Esophagus muscularis mucosa (tissue), 4 donors: ENCODE results near the gene ETV6. TPM values are rescaled to one million over a fixed set of nuclear protein-coding genes. Genes with fewer than 3 reads are reported as not detected.

Experiments
- DNase-seq: peaks from one replicate; pipeline ENCODE4 v3.0.0-alpha.2; 2017; ENCODE audit errors: extremely low spot score
- H3K27ac ChIP-seq, 4 donors: fragments of 200-600 bp; sonication (generic); replicated peaks in 1 of 4; 1 replicate in 3 of 4; 2 replicates in 1 of 4; pipeline ENCODE4 v1.5.1; 2016 to 2019; ENCODE audit warnings: mild to moderate bottlenecking in 1 of 4
- H3K27me3 ChIP-seq, 4 donors: fragments of 200-600 bp; sonication (generic); one replicate each; pipeline versions ENCODE4 v1.5.1 to v1.6.0; 2016 to 2019
- H3K36me3 ChIP-seq, 4 donors: fragments of 200-600 bp; sonication (generic); one replicate each; pipeline ENCODE4 v1.5.1; 2016 to 2019
- H3K4me1 ChIP-seq, 4 donors: fragments of 200-600 bp; sonication (generic); one replicate each; pipeline ENCODE4 v1.5.1; 2016 to 2019
- H3K4me3 ChIP-seq, 4 donors: fragments of 200-600 bp; sonication (generic); 1 replicate in 2 of 4; 2 replicates in 2 of 4; pipeline ENCODE4 v1.5.1; 2016 to 2019; ENCODE audit warnings: mild to moderate bottlenecking in 4 of 4, moderate library complexity in 1 of 4
- H3K9me3 ChIP-seq, 4 donors: fragments of 200-600 bp; sonication (generic); 1 replicate in 3 of 4; 2 replicates in 1 of 4; pipeline ENCODE4 v1.5.1; 2016 to 2019
- EP300 ChIP-seq: sonication (generic); formaldehyde crosslinking; IDR thresholded peaks from one replicate; pipeline ENCODE4 v1.6.1; 2017; ENCODE audit warnings: antibody characterized with exemption
- POLR2A ChIP-seq: fragments of 450-650 bp; IDR thresholded peaks from one replicate; pipeline ENCODE4 v1.6.1; 2017; ENCODE audit warnings: antibody characterized with exemption, moderate library complexity, mild to moderate bottlenecking, low read depth
- POLR2AphosphoS5 ChIP-seq, 2 donors: sonication (generic); formaldehyde crosslinking; IDR thresholded peaks; one replicate each; pipeline ENCODE4 v1.6.1; 2017; ENCODE audit warnings: antibody characterized with exemption in 2 of 2
- WGBS: methylation state at CpG from one replicate; pipeline ENCODE4 v1.1.5; 2018; 5-methylcytosine and 5-hydroxymethylcytosine counted together
- intact Hi-C: fragments of 100-400 bp; cut with DNase I; formaldehyde crosslinking; loops from one replicate; pipeline ENCODE4 v1.15.1; 2023
- total RNA-seq, 4 donors: library from RNA; depleted of rRNA; stranded (reverse); fragments of >200 nt; gene quantifications; one replicate each; pipeline versions ENCODE4 v1.1.0 to v1.2.1, GENCODE V29; 2016
- TF ChIP-seq, protein P1 (sequence below), 3 experiments: fragments of 200-600 bp in 2 of 3; fragments of 450-650 bp in 1 of 3; sonication (generic) in 2 of 3; IDR thresholded peaks; one replicate each; pipeline ENCODE4 v1.5.1; 2017 to 2019; ENCODE audit warnings: antibody characterized with exemption in 3 of 3, mild to moderate bottlenecking in 2 of 3, moderate library complexity in 1 of 3

The ETV6 gene
- total RNA-seq, 4 donors from 2014 or later, result 22.4 to 29.6 (median 25.3) TPM

DNA sequence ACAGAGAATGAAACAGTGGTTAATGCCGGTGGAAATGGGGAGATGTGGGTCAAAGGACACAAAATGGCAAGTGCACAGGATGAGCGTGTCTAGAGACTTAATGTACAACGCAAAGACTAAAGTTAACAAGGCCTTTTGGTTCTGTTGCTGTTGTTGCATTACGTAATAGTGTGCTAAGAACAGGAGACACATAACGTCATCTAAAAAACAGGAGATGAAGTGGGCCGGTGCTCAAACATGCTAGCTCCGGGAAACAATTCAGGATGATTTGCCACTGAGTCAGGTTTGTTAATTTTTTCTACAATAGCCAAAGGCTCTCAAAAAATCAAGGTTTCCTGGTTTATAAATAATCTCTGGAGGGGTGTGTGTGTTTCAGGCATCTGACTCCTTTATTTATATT is 55.5 kb downstream of the ETV6 start:
- Histone ChIP-seq H3K27me3 (no peaks in the 10 kb centered on the region), H3K4me3 (no peak overlapping the region), H3K4me1 (peaks cover 60 to 88% (median 78%) of the 10 kb centered on the region in 4 donors), H3K27ac (peak overlapping the region; percentile 68 to 84 (median 82)), H3K36me3 (no peaks in the 10 kb centered on the region), H3K9me3 (no peaks in the 10 kb centered on the region)
- no peak for DNase-seq
- intact Hi-C loops, result no loop called here
- WGBS, result 44% methylated on average over 7 of the region's 7 CpGs
- TF ChIP-seq POLR2AphosphoS5 (IDR thresholded peaks at IDR 0.05) (peak; percentile 57 to 72), POLR2A (no peak), EP300 (peak; percentile 4)
- TF ChIP-seq, protein P1, sequence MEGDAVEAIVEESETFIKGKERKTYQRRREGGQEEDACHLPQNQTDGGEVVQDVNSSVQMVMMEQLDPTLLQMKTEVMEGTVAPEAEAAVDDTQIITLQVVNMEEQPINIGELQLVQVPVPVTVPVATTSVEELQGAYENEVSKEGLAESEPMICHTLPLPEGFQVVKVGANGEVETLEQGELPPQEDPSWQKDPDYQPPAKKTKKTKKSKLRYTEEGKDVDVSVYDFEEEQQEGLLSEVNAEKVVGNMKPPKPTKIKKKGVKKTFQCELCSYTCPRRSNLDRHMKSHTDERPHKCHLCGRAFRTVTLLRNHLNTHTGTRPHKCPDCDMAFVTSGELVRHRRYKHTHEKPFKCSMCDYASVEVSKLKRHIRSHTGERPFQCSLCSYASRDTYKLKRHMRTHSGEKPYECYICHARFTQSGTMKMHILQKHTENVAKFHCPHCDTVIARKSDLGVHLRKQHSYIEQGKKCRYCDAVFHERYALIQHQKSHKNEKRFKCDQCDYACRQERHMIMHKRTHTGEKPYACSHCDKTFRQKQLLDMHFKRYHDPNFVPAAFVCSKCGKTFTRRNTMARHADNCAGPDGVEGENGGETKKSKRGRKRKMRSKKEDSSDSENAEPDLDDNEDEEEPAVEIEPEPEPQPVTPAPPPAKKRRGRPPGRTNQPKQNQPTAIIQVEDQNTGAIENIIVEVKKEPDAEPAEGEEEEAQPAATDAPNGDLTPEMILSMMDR (IDR thresholded peaks at IDR 0.05), result no peak

DNA sequence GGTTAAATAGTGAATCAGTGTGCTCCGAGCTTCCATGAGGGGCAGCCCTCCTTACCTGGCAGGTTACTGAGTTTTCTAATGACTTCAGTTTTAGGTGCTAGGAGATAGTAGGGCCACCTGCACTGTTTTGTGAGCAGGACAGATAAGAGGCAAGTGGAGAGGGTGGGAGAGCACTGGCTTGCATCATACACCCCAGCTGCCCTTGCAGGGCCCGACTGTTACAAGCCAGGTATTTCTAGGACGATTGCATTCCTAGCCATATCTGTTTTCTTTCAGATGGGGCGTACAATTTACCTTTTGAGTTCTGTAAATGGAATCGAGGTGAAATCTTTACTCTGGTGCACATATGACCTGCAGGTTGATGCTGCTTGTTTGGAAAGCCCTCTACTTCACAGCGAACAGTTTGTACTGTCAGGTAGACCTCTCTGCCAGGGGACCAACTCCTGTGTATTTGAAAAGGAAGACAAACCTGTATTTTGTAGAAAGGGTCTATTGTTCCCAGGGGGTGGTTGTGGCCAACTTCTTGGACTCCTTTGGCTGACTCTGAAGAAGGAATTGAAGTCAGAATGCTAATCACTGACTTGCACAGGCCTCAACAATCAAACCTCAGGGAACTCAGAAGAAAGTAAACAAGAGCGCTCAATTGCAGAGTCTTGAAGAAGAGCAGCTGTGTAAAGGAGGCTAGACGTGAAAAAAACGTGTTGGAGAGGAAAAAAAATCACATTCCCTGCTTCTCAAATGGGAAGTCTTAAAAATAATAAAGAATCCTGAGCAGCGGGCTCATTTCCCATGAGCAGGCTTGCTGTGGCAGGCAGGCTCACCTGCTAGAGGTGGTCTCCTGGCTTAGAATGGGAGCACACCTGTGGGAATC is 57.3 kb downstream of the ETV6 start:
- Histone ChIP-seq H3K27me3 (no peaks in the 10 kb centered on the region), H3K27ac (peak overlapping the region; percentile 68 to 84 (median 82)), H3K4me3 (no peak overlapping the region), H3K4me1 (peaks cover 69 to 88% (median 79%) of the 10 kb centered on the region in 4 donors), H3K36me3 (no peaks in the 10 kb centered on the region), H3K9me3 (no peaks in the 10 kb centered on the region)
- TF ChIP-seq EP300, result no peak
- peak in 1 of 2 donors; percentile 3 for TF ChIP-seq POLR2AphosphoS5 (IDR thresholded peaks at IDR 0.05)
- 39% methylated on average over 10 of the region's 10 CpGs for WGBS
- no peak for DNase-seq
- intact Hi-C loops, result no loop called here

DNA sequence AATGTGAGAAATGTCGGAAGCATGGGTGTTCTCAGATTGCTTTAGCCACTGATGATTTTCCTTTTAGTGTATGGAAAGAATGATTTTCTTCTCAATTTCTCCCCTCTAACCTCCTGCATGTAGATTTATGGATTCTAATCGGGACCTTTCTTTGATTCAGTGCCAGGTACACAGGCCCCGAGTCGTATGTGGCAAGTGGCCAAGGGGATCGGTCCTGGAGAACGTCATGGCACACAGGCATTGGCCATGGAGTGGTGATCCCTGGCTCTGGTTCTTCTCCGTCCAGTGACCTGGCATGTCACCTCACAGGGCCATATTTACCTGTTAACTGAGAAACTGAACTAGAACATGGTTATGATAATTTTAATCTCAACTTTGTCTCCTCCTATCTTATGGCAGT is 58.1 kb downstream of the ETV6 start:
- Histone ChIP-seq H3K9me3 (no peaks in the 10 kb centered on the region), H3K4me3 (peak overlapping the region in 1 of 4 donors; percentile 2), H3K4me1 (peaks cover 71 to 86% (median 81%) of the 10 kb centered on the region in 4 donors), H3K36me3 (no peaks in the 10 kb centered on the region), H3K27me3 (no peaks in the 10 kb centered on the region), H3K27ac (peak overlapping the region; percentile 68 to 84 (median 82))
- 34% methylated on average over 7 of the region's 7 CpGs for WGBS
- intact Hi-C loops, result no loop called here
- no peak for DNase-seq
- no peak for TF ChIP-seq EP300
- TF ChIP-seq POLR2AphosphoS5 (IDR thresholded peaks at IDR 0.05), result peak; percentile 20 to 46

DNA sequence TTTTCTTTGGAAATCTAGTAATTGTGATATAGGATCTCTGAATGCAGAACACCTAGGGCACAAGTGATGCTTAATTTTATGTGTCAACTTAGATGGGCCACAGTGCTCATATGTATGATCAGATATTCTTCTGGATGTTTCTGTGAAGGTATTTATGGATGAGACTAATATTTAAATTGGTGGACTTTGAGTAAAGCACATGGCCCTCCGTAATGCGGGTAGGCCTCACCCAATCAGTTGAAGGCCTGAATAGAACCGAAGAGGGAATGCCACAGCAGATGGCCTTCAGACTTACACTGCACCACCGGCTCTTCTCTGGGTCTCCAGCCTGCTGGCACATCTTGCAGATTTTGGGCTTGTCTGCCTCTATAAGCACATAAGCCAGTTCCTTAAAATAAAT is 60.0 kb downstream of the ETV6 start:
- DNase-seq, result no peak
- TF ChIP-seq POLR2A (no peak), EP300 (no peak), POLR2AphosphoS5 (IDR thresholded peaks at IDR 0.05) (no peak)
- TF ChIP-seq, protein P1 (IDR thresholded peaks at IDR 0.05), result no peak
- no peaks in the 10 kb centered on the region for H3K36me3 ChIP-seq
- no peak overlapping the region for H3K4me3 ChIP-seq
- H3K27me3 ChIP-seq, result no peaks in the 10 kb centered on the region
- intact Hi-C loops, result no loop called here
- H3K4me1 ChIP-seq, result peaks cover 74 to 96% (median 92%) of the 10 kb centered on the region in 4 donors
- WGBS, result 82% methylated on average over 4 of the region's 4 CpGs
- H3K9me3 ChIP-seq, result no peaks in the 10 kb centered on the region
- H3K27ac ChIP-seq, result peak overlapping the region in 3 of 4 donors; percentile 50 to 84 (median 83)

DNA sequence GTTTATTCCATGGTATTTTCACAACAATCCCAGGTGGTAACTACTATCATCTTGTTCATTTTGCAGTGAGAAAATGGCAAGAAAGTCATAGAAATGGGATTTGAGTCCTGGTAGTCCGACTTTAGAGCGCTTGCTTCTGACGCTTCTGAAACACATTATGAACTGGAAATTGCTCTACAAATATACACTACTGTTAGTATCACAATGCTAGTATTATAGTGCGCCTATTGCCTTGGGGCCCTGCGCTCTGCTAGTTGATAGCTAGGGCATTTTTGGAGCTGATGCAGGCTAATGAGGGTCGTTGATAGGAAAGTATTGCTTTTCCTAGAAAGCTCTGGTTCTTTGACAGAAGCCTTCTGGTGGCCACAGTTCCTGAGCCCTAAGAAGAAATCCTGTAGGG is 61.0 kb downstream of the ETV6 start:
- Histone ChIP-seq H3K9me3 (no peaks in the 10 kb centered on the region), H3K27ac (peak overlapping the region in 3 of 4 donors; percentile 35 to 84 (median 37)), H3K4me1 (peaks cover 65 to 95% (median 90%) of the 10 kb centered on the region in 4 donors), H3K27me3 (no peaks in the 10 kb centered on the region), H3K4me3 (no peak overlapping the region), H3K36me3 (no peaks in the 10 kb centered on the region)
- no peak for TF ChIP-seq POLR2A
- TF ChIP-seq POLR2AphosphoS5 (IDR thresholded peaks at IDR 0.05), result no peak
- TF ChIP-seq, protein P1 (IDR thresholded peaks at IDR 0.05), result no peak
- no peak for TF ChIP-seq EP300
- DNase-seq, result no peak
- 98% methylated on average over 6 of the region's 6 CpGs for WGBS
- intact Hi-C loops, result no loop called here
